Adipocyte (in vitro differentiated cells): ENCODE results near the gene ZCCHC24.

Experiments
- DNase-seq: peaks from one replicate; pipeline ENCODE4 v3.0.0-alpha.2; 2015; ENCODE audit warnings: low read depth
- H3K27me3 ChIP-seq: replicated peaks from 2 replicates; pipeline ENCODE4 v1.7.0; 2013; ENCODE audit warnings: mild to moderate bottlenecking, low read length, moderate library complexity; ENCODE audit not compliant: control insufficient read depth, insufficient read depth
- H3K36me3 ChIP-seq: 2 replicates; pipeline ENCODE4 v1.7.0; 2013; ENCODE audit warnings: low read length, mild to moderate bottlenecking, moderate library complexity; ENCODE audit not compliant: control insufficient read depth, insufficient read depth, severe bottlenecking
- H3K4me1 ChIP-seq: 2 replicates; pipeline ENCODE4 v1.7.0; 2013; ENCODE audit warnings: mild to moderate bottlenecking, low read length, moderate library complexity; ENCODE audit not compliant: control insufficient read depth, insufficient read depth
- H3K4me3 ChIP-seq: 2 replicates; pipeline ENCODE4 v1.7.0; 2013; ENCODE audit warnings: mild to moderate bottlenecking, low read length, moderate library complexity
- H3K9ac ChIP-seq: 2 replicates; pipeline ENCODE4 v1.7.0; 2013; ENCODE audit warnings: mild to moderate bottlenecking, low read length, moderate library complexity
- H3K9me3 ChIP-seq: 2 replicates; pipeline ENCODE4 v1.7.0; 2013; ENCODE audit warnings: mild to moderate bottlenecking, low read length, moderate library complexity; ENCODE audit not compliant: control insufficient read depth

Gene ZCCHC24

GRCh38 chr10:79483948-79484347, 38.5 kb upstream of the ZCCHC24 start:
- Histone ChIP-seq H3K4me1 (peaks cover 47% of the 10 kb centered on the region), H3K9me3 (no peaks in the 10 kb centered on the region), H3K36me3 (no peaks in the 10 kb centered on the region), H3K4me3 (peak overlapping the region; percentile 33), H3K9ac (peak overlapping the region; percentile 45), H3K27me3 (no peaks in the 10 kb centered on the region)
- DNase-seq: peak; percentile 82

DNA sequence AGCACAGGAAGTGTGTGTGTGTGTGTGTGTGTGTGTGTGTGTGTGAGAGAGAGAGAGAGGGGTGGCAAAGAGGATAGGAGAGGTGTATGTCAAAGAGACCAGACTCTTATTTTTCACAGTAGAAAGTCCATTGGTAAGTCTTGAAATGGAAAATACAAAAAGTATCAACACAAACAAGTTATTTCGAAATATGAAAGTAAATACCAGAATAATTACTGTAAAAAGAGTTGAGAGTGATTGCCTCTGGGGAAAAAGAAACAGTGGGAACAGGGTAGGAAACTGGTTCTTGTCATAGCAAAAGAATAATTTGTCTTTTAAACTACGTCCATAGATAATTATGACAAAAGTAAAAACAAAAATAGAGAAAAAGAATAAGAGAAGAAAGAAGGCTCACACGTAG, 37.9 kb upstream of the ZCCHC24 start:
- H3K9me3 ChIP-seq: no peaks in the 10 kb centered on the region
- no peaks in the 10 kb centered on the region for H3K36me3 ChIP-seq
- peaks cover 41% of the 10 kb centered on the region for H3K4me1 ChIP-seq
- peak overlapping the region; percentile 45 for H3K9ac ChIP-seq
- H3K27me3 ChIP-seq: no peaks in the 10 kb centered on the region
- peak overlapping the region; percentile 33 for H3K4me3 ChIP-seq
- peak; percentile 68 for DNase-seq

DNA sequence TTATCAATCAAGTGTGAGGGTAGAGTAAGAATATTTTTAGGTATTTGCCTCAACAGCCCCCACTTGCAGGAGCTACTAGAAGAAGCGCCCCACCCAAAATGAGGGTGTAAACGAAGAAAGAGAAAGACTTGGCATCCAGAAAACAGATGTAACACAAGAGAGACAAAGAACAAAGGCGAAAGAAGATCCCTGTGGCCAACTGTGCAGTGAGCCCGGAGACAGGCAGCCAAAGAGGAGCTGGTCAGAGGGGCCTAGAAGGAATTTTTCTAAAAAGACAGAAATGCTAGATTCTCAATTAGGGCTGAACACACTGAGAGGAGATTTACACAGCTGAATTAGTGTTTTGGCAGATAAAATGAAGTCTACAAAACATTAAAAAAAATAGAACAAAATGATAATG, 37.3 kb upstream of the ZCCHC24 start:
- DNase-seq: peak; percentile 21
- H3K27me3 ChIP-seq: no peaks in the 10 kb centered on the region
- H3K36me3 ChIP-seq: no peaks in the 10 kb centered on the region
- peak overlapping the region; percentile 45 for H3K9ac ChIP-seq
- peaks cover 36% of the 10 kb centered on the region for H3K4me1 ChIP-seq
- no peaks in the 10 kb centered on the region for H3K9me3 ChIP-seq
- peak overlapping the region; percentile 33 for H3K4me3 ChIP-seq

DNA sequence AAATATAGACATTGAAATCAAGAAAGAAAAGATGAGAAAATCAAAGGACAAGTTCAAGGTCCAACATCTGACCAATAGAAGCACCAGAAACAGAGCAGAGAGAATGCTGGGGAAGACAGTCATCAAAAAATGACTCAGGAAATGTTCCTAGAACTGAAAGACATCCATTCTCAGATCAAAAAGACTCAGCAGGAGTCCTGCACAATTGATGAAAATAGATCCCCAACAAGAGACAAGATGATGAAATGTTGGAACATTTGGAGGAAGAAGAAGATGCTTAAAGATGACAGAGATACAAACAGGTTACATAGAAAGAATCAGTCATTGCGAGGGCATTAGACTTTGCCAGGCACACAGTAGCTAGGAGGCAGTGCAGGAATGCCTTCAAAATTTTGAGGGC, 36.9 kb upstream of the ZCCHC24 start:
- DNase-seq: peak; percentile 11
- Histone ChIP-seq H3K36me3 (no peaks in the 10 kb centered on the region), H3K4me3 (no peak overlapping the region), H3K9ac (peak overlapping the region; percentile 45), H3K9me3 (no peaks in the 10 kb centered on the region), H3K27me3 (no peaks in the 10 kb centered on the region), H3K4me1 (peaks cover 32% of the 10 kb centered on the region)

DNA sequence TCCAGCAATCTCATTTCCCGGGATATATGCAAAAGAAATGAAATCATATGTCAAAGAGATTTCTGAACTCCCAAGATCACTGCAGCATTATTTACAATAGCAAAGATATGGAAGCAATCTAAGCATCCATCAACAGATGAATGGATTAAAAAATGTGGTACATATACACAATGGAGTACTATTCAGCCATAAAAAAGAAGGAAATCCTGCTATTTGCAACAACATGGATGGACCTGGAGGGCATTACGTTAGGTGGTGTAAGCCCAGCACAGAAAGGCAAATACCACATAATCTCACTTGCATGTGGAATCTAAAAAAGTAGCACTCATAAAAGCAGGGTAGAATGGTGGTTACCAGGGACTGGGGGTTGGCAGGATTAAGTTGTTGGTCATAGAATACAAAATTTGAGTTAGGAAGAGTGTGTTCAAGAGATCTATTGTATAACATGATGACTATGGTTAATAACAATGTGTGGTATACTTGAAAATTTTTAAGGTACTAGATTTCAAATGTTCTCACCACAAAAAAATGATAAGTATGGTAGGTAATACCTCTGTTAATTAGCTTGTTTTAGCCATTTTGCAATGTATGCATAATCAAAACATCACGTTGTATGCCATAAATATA, 34.0 kb upstream of the ZCCHC24 start:
- DNase-seq: no peak
- Histone ChIP-seq H3K9me3 (no peaks in the 10 kb centered on the region), H3K27me3 (no peaks in the 10 kb centered on the region), H3K9ac (no peak overlapping the region), H3K4me1 (peaks cover 21% of the 10 kb centered on the region), H3K36me3 (no peaks in the 10 kb centered on the region), H3K4me3 (no peak overlapping the region)

DNA sequence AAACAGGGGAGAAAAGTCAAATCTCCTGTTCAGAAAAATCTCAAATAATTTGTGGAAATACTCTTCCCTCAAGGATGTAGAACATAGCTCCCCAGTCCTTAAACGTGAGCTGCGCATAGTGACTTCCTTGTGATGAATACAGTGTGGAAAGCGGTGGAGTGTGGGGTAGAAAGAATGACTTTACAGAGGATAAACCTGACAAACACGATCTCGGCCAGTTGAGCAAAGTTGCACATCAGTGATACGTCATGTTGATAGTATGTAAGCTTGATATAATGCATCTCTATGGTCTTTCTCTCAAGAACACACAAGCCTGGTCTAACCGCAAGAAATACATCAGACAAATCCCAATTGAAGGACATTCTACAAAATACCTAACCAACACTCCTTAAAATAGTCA, 32.0 kb upstream of the ZCCHC24 start:
- Histone ChIP-seq H3K36me3 (no peaks in the 10 kb centered on the region), H3K27me3 (no peaks in the 10 kb centered on the region), H3K4me3 (no peak overlapping the region), H3K9ac (no peak overlapping the region), H3K9me3 (no peaks in the 10 kb centered on the region), H3K4me1 (peaks cover 2% of the 10 kb centered on the region)
- DNase-seq: no peak

GRCh38 chr10:79476645-79477044, 31.2 kb upstream of the ZCCHC24 start:
- DNase-seq: no peak
- Histone ChIP-seq H3K4me3 (no peak overlapping the region), H3K4me1 (no peaks in the 10 kb centered on the region), H3K9me3 (no peaks in the 10 kb centered on the region), H3K36me3 (no peaks in the 10 kb centered on the region), H3K9ac (no peak overlapping the region), H3K27me3 (no peaks in the 10 kb centered on the region)

- no peaks in the 10 kb centered on the region for H3K9me3 ChIP-seq
- H3K36me3 ChIP-seq: no peaks in the 10 kb centered on the region
- DNase-seq: no peak
- no peaks in the 10 kb centered on the region for H3K4me1 ChIP-seq
- no peak overlapping the region for H3K4me3 ChIP-seq
- H3K27me3 ChIP-seq: no peaks in the 10 kb centered on the region
- no peak overlapping the region for H3K9ac ChIP-seq
Measured at GRCh38 chr10:79475877-79476276, 30.5 kb upstream of the ZCCHC24 start.

DNA sequence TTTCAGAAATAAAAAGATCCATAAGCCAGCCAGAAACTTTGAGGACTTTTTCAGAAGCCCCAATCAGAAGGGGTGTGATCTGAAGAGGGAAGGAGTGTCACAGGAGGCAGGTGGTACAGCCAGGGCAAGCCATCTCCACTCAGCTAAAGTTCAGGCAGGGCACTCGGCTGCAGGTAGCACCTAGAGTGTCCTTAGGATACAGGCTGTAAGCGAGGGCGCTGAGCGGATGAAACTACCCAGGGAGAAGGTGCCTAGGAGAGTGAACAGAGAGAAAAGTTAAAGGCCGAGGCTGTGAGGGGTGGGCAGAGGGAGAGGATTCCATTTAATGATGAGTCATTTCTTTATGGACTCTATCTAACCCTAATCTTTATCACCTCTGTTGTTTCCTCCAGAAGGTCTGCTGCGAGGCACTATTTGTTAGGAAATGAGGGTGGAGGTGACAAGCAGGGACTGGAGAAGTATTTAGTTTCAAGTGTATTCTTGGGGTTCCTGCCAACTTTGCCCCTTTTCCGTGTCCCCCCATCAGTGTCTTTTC, 29.8 kb upstream of the ZCCHC24 start:
- DNase-seq: no peak
- no peaks in the 10 kb centered on the region for H3K9me3 ChIP-seq
- no peaks in the 10 kb centered on the region for H3K36me3 ChIP-seq
- no peaks in the 10 kb centered on the region for H3K27me3 ChIP-seq
- H3K4me1 ChIP-seq: no peaks in the 10 kb centered on the region
- no peak overlapping the region for H3K4me3 ChIP-seq
- no peak overlapping the region for H3K9ac ChIP-seq

DNA sequence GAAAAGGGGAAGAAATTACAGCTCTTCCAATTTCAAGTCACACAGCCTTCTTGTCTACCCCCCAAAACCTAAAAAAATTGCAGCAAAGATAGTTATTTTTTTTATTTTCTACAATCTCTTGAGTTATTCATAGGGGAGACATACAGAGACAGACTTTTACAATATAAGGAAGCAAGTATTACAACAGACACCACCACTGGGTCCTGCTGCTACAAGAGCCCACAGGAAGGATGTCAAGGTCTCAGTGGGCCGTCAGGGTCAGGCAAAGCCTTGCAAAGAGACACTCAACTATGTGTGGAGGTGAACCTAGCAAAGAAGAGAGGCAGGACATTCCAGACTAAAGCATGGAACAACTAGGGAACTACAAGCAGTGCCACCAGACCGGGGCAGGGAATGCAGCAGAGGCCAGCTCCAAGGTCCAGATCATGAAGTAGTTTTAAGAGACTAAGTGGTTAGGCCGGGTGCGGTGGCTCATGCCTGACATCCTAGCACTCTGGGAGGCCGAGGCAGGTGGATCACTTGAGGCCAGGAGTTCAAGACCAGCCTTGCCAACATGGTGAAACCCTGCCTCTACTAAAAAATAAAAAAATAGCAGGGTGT, 28.2 kb upstream of the ZCCHC24 start:
- Histone ChIP-seq H3K27me3 (no peaks in the 10 kb centered on the region), H3K4me1 (no peaks in the 10 kb centered on the region), H3K9me3 (no peaks in the 10 kb centered on the region), H3K4me3 (no peak overlapping the region), H3K9ac (no peak overlapping the region), H3K36me3 (no peaks in the 10 kb centered on the region)
- no peak for DNase-seq

DNA sequence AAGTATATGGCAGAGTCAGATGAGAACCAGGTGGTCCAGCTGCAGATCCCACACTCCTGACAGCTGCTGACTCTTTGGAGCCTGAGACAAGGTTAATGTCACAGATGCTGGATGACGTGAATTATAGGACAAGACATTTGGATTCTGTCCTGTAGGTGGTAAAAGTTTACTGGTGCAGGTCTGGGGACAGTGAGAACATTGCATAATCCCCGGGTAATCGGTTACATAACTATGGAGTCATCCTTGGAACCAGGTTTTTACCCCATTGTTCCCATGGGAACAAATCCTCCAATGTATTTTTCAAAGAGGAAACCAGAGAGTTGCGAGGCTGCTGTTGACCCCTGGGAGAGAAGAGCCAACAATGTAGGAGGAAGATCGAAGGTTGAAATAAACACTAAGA, 27.5 kb upstream of the ZCCHC24 start:
- Histone ChIP-seq H3K4me1 (peaks cover 1% of the 10 kb centered on the region), H3K27me3 (no peaks in the 10 kb centered on the region), H3K9me3 (no peaks in the 10 kb centered on the region), H3K4me3 (no peak overlapping the region), H3K36me3 (no peaks in the 10 kb centered on the region), H3K9ac (no peak overlapping the region)
- DNase-seq: no peak
